ENCODE results near the gene EHD3.

Gene EHD3

GRCh38 chr2:31200972-31201371 is 33.0 kb upstream of the EHD3 start:
- TF ChIP-seq CTCF (IDR thresholded peaks at IDR 0.05; ENCODE audit: low read length, missing control alignments), result no peak
- no peak overlapping the region for H3K4me3 ChIP-seq (replicated peaks; ENCODE audit: low read depth, low read length)
- no peak for DNase-seq (ENCODE audit: low read depth)

- no peak overlapping the region for H3K4me3 ChIP-seq (replicated peaks; ENCODE audit: low read depth, low read length)
- no peak for DNase-seq (ENCODE audit: low read depth)
- TF ChIP-seq CTCF (IDR thresholded peaks at IDR 0.05; ENCODE audit: low read length, missing control alignments), result no peak
These were observed 31.9 kb upstream of the EHD3 start for GRCh38 chr2:31202041-31202440.

- TF ChIP-seq CTCF (IDR thresholded peaks at IDR 0.05; ENCODE audit: low read length, missing control alignments), result no peak
- no peak overlapping the region for H3K4me3 ChIP-seq (replicated peaks; ENCODE audit: low read depth, low read length)
- DNase-seq (ENCODE audit: low read depth), result no peak
These were observed 31.1 kb upstream of the EHD3 start for GRCh38 chr2:31202833-31203232.

GRCh38 chr2:31203916-31204315 is 30.0 kb upstream of the EHD3 start:
- DNase-seq (ENCODE audit: low read depth), result no peak
- no peak overlapping the region for H3K4me3 ChIP-seq (replicated peaks; ENCODE audit: low read depth, low read length)
- TF ChIP-seq CTCF (IDR thresholded peaks at IDR 0.05; ENCODE audit: low read length, missing control alignments), result no peak

- no peak for TF ChIP-seq CTCF (IDR thresholded peaks at IDR 0.05; ENCODE audit: low read length, missing control alignments)
- no peak for DNase-seq (ENCODE audit: low read depth)
- no peak overlapping the region for H3K4me3 ChIP-seq (replicated peaks; ENCODE audit: low read depth, low read length)
These were observed 29.2 kb upstream of the EHD3 start for GRCh38 chr2:31204783-31205182.

- no peak for TF ChIP-seq CTCF (IDR thresholded peaks at IDR 0.05; ENCODE audit: low read length, missing control alignments)
- no peak overlapping the region for H3K4me3 ChIP-seq (replicated peaks; ENCODE audit: low read depth, low read length)
- DNase-seq (ENCODE audit: low read depth), result no peak
These were observed 28.8 kb upstream of the EHD3 start for GRCh38 chr2:31205186-31205585.

- no peak for DNase-seq (ENCODE audit: low read depth)
- TF ChIP-seq CTCF (IDR thresholded peaks at IDR 0.05; ENCODE audit: low read length, missing control alignments), result no peak
- H3K4me3 ChIP-seq (replicated peaks; ENCODE audit: low read depth, low read length), result no peak overlapping the region
These were observed 28.3 kb upstream of the EHD3 start for GRCh38 chr2:31205613-31206012.
